Activated CD8-positive, alpha-beta memory T cell treated with anti-CD3 and anti-CD28 coated beads for 36 hours (primary cell): Measurements from ENCODE around the gene NOXA1. TPM values are rescaled to one million over a fixed set of nuclear protein-coding genes. Genes with fewer than 3 reads are reported as not detected.

Source experiments
- CTCF ChIA-PET: fragments of 350-600 bp; sonication (Branson Sonifier 250); formaldehyde crosslinking; loops from one replicate; lab custom pipeline; 2021; ENCODE audit warnings: antibody characterized with exemption; lab: Charles Lee
- POLR2A ChIA-PET: fragments of 350-600 bp; sonication (Branson Sonifier 250); formaldehyde crosslinking; loops from one replicate; lab custom pipeline; 2021; ENCODE audit warnings: antibody characterized with exemption; lab: Charles Lee
- total RNA-seq, 2 experiments: library from RNA; stranded (reverse); gene quantifications; one replicate each; pipeline ENCODE4 v1.2.3, GENCODE V29; 2021

The NOXA1 gene
- total RNA-seq, 2 experiments from 2014 or later, result 0.40 to 0.67 TPM

DNA sequence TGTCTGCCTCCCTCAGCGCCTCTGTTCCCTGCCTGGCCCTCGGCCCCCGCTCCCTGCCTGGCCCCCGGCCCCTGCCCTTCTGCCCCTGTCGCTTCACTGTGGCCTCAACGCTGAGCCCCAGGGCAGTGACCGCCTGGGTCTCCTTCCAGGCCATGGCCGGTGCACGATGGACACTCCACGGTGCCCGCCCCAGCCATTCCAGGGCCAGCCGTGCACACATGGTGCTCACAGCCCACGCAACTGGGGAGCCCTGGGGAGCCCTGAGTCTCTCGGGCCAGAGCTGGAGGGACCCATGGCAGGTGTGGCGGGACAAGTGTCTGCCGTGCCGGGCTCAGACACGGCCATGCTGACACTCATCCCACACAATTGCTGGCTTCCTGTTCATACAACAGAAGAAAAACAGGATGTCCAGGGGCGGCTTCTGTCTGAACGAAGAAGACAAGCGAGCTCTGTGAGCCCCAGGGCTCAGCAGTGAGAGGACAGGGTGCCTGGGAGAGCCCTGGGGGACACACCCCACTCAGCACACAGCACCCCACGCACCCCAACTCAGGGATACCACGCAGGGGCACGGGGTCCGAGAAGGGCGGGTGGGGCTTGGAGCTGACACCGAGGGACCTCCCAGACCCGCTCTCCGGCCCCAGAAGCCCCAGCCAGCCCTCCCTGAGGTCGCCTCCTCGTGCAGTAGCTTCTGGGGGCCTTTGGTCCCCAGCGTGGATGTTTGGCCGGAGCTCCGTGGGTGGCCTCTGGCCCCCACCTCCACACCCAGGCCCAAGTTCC is 35.9 kb upstream of the NOXA1 start:
- ChIA-PET POLR2A (no interaction called here), CTCF (interaction anchor here (0.6 kb wide), 1 partner anchor 57 kb away, joined by 3 read pairs; no protein-coding TSS in a partner anchor)

DNA sequence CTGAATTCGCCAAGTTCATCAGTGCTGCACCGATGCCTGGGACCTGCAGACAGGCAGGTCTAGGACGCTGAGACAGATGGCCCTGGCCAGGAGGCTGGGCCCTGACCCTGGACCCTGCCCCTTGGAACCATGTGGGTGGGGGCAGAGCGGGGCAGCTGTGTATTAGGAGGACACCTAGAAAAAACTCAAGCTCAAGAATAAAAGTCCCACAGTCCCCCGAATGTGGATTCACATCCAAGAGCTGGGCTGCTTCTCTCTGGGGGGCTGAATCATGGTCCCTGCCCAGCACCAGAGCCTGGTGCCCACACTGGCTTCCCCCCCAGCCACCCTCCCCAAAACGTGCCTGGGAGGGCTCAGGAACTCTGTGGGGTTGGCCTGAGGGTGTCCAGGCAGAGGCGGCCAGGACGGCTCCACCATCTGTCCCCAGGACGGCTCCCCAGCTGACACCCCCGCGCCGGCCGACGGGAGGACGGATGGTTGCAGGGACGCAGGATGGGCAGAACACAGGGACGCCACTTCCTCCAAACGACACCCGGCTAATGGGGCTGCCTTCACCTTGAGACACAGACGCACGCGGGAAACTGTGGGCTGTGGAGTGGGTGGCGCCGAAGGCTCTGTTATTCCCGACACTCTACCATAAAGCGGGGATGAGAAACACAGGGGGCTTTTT is 35.2 kb upstream of the NOXA1 start:
- CTCF ChIA-PET, result no interaction called here
- POLR2A ChIA-PET, result interaction anchor here (0.5 kb wide), 1 partner anchor 463 kb away, joined by 3 read pairs; no protein-coding TSS in a partner anchor

DNA sequence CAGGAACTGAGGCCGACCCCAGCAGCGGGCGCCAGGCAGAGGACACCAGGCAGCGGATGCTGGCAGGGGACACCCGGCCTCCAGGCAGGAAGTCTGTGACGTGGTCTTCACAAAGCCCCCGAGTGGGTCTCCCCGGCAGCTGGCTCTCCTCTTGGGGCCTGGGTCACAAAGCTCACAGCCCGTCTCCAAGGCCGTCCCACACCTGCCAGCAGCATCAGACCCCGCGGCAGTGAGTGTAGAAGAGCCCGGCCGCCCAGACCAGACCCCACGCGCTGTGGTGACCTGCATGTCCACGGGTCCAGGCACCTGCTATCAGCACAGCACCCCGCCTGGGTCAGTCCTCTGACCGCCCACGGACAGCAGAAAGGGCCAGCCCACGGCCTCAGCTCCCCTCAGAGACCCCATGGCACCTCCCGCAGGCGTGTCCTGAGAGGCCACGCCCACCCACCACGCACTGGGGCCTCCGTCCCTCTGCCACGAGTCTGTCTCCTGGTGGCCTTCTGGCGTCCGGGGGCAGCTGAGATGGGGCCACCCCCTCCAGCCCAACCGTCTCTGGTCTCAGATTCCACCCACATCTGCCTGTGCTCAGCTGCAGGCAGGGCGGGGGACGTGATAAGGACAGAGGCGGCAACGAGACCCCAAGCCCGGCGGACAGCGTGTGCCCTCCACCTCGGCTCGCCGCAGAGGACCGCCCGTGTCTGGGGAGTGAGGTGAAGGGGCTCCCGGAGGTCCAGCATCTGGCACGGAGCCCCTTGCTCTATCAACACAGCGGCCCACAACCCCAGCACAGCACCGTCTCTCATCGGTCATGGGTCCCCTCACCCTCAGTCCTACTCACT is 34.4 kb upstream of the NOXA1 start:
- POLR2A ChIA-PET, result interaction anchor here (0.5 kb wide), 1 partner anchor 464 kb away, joined by 3 read pairs; no protein-coding TSS in a partner anchor

DNA sequence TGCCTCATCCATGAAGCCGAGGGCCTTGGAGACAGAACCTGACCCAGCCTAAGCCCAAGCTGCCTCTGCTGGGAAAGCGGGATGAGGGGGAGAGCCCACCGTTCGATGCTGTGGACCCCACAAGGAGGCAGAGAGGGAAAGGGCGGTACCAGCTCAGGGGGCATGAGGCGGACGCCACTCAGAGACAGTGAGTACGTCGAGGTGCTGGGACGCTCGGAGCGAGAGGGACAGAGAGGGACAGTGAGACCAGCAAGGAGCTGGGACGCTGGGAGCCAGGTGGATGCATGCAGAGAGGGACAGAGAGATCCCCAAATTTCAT is 33.8 kb upstream of the NOXA1 start:
- ChIA-PET CTCF (no interaction called here), POLR2A (no interaction called here)

More for the DNA sequence above, 34.4 kb upstream of the NOXA1 start:
- CTCF ChIA-PET, result no interaction called here

DNA sequence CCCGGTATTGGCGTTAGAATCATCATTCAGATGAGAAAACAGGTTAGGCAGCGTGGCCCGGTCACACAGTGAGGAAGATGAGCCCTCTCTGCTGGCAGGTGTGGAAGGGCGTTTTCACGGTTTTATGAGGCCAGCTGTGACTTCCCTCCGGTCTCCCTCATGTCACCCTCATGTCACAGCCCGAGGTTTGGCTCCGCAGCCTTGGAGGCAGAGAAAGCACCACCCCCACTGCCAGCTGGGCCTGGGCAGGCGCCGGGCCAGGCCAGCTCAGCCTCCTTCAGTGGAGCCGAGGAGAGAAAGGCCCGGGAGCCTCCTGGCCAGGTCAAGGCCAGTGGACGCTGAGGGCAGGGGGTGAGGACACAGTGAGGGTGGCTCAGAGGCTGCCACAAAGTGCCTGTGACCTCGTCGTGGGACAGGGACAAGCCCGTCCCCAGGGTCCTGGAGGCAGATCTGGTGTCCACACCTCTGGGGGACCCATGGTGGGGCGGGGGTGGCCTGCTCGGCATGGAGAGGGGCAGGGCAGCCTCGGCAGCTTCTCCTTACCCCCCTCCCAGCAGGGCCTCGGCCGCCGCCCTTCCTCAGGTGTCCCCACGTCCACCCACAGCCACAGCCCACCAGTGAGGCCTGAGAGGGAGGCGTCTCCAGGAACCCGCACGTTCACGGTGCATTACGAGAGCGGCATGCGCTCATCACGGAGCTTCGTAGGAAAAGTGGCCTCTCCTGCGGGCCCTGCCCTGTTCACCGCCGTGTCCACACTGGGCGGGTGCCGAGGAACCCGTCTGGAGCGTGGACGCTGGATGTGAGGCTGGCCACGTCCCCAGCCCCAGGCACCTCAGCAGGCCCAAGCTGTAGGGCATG is 32.4 kb upstream of the NOXA1 start:
- ChIA-PET POLR2A (no interaction called here), CTCF (interaction anchor here (2.0 kb wide), 1 partner anchor 16 kb away, joined by 5 read pairs; no protein-coding TSS in a partner anchor)

DNA sequence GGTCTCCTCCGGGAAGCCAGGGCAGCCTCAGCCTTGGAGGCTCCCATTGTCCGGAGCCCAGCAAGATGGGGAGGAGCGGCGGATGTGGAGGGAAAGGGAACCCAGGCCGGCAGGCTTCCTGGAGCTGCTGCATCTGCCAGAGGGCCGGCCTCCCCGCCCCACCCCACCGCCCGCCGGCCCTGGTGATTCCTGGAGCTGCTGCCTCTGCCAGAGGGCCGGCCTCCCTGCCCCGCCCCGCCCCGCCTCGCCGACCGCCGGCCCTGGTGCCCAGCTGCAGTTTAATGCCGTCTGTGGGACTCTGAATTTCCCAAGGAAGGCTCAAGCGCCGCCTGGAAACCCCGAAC is 31.8 kb upstream of the NOXA1 start:
- POLR2A ChIA-PET, result no interaction called here
- CTCF ChIA-PET, result interaction anchor here (2.0 kb wide), 1 partner anchor 16 kb away, joined by 5 read pairs; no protein-coding TSS in a partner anchor

DNA sequence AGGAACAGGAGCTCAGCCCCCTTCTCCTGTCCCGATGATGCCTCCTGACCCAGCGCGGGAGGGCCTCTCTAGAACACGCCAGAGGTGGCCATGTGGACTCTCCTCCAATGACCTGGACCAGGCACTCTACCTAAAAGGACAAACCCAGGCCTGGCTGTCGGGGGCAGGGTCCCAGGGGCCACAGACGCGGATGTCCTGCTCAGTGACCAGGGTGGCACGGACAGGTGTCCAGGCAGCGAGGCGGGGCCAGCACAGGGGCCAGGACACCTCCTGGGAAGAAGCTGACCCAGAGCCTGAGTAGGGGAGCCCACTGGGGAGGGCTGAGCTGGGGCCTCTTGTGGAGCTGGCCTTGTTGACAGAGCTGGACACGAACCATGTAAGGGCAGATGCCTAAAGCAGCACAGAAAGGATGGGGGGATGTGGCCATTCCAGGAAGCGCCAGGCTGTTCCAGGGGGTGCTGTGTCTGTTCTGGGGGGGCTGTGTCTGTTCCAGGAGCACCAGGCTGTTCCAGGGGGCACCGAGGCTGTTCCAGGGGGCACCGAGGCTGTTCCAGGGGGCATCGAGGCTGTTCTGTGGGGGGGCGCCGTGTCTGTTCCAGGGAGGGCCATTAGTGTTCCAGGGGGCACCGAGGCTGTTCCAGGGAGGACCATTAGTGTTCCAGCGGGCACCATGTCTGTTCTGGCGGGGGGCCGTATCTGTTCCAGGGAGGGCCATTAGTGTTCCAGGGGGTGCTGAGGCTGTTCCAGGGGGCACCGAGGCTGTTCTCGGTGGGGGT is 30.8 kb upstream of the NOXA1 start:
- ChIA-PET POLR2A (no interaction called here), CTCF (interaction anchor here (2.0 kb wide), 1 partner anchor 17 kb away, joined by 5 read pairs; no protein-coding TSS in a partner anchor)

DNA sequence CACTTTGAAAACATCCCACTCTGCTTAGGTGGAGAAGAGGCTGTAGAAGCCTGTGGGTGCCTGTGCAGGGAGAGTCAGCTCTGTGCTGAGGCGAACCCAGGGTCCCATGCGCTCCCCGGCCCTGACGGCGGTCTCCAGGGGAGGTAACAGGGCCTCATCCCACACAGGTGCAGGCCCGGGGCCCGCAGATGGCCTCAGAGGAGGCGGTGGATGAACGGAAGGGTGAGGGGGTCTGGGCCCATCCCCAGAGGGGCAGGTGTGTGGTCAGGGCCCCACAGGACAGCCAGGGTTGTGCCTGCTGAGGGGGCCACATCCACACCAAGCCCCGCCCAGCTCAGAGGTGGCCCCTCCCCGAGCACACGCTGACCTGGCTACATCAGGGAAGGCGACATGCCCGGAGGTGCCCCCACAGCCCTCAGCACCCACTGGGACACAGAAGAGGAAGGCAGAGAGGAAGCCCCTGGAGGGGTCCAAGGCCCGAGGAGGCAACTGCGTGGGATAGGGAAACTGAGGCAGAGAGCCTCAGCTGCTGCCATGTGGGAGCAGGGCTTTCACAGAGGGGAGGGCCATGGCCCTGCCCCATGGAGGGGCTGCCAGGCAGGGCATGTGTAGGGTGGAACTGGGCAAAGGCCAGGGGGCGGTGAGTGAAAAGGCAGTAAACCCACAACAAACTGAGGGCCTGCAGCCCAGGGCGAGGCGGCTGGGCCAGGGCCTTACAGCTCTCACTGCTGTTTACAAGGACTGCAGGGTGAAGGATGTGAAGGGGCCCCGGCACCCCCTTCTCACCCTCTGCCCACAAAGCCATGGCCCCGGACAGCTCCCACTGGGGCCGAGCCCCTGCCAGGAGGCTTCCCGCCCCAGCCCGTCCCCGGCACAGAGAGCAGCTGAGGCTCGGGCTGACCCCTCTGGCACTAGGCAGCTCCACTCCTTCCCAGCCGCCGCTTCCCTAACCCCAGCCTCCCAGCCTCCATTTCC is 29.7 kb upstream of the NOXA1 start:
- POLR2A ChIA-PET, result no interaction called here
- CTCF ChIA-PET, result no interaction called here

DNA sequence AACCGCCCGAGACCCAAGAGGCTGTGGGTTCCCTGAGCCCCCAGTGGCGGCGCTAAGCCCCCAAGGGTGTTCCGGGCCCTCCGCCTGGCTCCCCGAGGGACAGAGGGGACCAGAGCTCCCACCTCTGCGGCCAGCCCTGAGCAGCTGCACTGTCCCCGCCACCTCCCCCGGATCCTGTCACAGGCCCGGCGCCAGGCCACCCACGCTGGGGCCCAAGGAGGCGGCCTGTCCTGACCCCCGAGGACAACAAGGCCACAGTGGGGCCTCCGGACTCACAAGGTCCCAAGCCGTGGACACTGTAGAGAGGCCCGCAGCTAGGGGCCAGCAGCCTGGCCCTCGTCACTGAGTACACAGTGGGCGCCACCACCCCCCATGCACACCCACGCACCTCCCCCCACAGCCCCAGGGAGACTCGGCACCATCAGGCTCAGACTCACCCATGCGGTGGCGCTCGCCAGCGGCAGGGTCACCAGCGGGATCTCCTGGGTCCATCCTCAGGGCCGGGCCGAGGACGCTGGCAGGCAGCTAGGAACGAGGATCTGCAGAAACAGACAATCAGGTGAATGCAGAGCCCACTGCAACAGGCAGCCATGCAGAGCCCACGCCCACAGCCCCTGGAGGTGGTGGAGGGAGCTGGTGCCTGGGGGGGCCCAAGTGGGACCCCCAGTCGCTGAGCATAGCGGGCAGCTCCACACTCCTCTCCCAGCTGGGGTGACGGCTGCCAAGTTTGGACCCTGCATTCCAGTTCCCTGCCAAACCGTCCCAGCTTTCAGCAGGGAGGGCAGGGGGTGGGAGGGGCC is 28.1 kb upstream of the NOXA1 start:
- ChIA-PET CTCF (no interaction called here), POLR2A (no interaction called here)

DNA sequence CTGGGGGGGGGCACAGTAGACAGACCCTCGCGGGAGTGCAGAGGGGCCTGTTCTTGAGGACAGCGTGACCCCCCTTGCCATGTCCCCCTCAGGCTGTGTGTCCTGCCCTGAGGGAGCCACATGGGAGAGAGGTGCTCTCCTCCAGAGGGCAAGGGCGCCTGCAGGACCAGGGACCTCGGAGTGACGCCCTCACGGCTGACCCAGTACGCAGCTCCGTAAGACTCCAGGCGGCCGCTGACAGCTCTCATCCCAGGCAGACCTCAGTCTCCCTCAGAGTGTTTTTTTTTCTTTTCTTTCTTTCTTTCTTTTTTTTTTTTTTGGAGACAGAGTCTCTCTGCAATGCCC is 27.6 kb upstream of the NOXA1 start:
- CTCF ChIA-PET, result no interaction called here
- POLR2A ChIA-PET, result no interaction called here

DNA sequence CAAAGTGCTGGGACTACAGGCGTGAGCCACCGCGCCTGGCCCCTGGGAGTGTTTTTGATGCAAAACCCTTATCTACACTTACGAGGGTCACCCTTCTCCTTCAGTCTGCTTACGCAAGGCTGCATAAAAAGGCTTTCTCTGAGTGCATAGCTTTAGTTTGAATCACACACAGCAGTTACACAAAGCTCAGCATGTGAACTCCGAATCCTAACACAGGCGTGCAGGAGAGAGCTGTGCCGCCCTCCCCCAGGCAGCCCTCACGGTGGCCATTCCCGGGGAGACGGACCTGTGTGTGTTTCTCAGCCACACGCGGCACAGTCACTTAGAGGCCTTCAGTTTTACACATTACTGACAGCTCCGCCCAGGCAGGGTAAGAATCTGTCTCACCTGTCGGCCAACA is 27.0 kb upstream of the NOXA1 start:
- ChIA-PET POLR2A (no interaction called here), CTCF (no interaction called here)

DNA sequence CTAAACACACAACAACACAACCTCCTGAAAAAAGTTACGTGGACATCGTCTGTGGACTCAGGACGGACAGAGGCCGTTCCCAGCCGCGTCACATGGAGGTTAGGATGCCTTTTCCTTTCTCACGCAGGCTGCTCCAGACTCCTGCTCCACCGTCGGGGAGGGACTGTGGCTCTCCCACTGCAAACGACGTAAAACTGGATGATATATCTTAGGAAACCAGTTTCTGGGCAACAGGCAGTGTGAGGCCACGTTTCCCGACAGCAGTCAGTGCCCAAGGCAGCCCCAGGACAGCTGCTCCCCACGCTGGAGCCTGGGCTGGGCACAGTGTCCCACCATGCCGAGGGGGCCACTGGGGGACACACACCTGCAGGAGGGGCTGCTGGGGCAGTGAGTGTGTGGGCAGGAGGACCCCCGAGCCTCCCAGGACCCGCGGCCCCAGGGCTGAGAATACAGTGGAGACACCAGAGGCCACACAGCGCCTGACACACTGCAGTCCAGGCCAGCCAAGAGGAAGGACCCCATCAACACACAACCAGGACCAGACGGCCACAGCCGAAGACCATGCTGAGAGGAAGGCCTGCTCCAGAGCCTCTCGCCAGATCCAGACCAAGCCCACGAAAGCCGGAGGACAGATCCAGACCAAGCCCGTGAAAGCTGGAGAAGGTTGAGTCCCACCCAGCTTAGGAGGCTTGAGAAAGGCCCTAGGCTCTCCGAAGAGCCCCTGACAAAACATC is 26.4 kb upstream of the NOXA1 start:
- ChIA-PET CTCF (no interaction called here), POLR2A (interaction anchor here (0.5 kb wide), 1 partner anchor 51 kb away, joined by 6 read pairs; no protein-coding TSS in a partner anchor)

DNA sequence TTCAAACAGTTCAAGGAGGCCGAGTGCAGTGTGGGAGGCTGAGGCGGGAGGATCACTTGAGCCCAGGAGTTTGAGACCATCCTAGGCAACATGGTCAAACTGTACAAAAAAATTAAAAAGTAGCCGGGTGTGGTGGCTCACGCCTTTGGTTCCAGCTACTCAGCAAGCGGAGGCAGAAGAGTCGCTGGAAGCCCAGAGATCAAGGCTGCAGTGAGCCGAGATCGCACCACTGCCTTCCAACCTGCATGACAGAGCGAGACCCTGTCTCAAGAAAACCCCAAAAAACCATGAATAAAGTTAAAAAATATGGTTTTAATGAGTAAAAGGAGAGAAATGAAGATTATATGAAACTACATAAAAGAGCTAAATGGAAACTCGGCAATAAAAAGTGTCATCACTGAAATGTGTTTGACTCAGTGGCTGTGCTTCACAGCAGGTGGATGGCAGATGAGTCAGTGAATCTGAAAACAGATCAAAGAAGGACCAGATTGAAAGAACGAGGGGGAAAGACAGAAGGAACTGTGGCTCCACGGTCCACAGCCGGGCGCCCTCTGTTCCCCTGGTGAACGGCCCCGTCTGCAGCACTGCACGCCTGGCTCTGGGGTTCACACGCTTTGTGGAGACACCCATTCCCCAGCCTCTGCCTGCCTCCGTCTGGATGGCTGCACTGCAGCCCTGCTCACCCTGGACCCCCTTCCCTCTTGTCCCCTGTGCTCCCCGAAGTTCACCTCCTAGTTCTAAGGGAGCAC is 25.3 kb upstream of the NOXA1 start:
- ChIA-PET CTCF (interaction anchor here (1.0 kb wide), 1 partner anchor 11 kb away, joined by 3 read pairs; no protein-coding TSS in a partner anchor), POLR2A (interaction anchor here (0.5 kb wide), 1 partner anchor 52 kb away, joined by 6 read pairs; no protein-coding TSS in a partner anchor)

DNA sequence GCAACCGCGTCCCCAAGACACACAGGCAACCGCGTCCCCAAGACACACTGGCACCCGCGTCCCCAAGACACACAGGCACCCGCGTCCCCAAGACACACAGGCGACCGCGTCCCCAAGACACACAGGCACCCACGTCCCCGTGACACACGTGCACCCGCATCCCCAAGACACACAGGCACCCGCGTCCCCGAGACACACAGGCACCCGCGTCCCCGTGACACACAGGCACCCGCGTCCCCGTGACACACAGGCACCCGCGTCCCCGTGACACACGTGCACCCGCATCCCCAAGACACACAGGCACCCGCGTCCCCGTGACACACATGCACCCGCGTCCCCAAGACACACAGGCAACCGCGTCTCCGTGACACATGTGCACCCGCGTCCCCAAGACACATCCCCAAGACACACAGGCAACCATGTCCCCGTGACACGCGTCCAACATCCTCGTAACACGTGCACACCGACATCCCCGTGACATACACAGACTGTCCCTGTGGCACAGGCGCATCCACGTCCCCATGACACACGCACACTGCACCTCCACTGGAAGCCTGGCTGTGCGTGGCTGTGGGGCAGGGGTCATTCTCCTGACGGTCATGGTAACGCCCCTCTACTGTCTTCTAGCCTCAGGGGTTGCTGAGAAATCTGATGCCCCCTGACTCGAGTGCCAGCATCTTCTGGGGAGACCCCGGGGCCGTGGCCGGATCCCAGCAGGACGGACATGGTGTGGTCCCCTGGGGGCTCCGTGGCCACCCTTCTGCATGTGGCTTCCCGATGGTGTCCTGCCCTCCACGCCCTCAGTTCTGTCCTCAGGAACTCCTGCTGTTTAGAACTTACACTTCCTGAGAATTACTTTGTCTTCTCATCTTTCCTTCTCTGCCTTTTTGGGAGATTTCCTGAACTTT is 24.4 kb upstream of the NOXA1 start:
- ChIA-PET CTCF (no interaction called here), POLR2A (no interaction called here)
